Parathyroid adenoma (tissue), 2 donors: ENCODE results near the gene AUP1.

Experiments
- H2AFZ ChIP-seq: fragments of 300-600 bp; sonication (generic); one replicate; pipeline ENCODE4 v1.7.0; 2017; ENCODE audit warnings: antibody characterized with exemption, mild to moderate bottlenecking
- H3K27ac ChIP-seq: fragments of 300-600 bp; sonication (generic); one replicate; pipeline ENCODE4 v1.7.0; 2017
- H3K27me3 ChIP-seq: fragments of 300-600 bp; sonication (generic); one replicate; pipeline ENCODE4 v1.7.0; 2017; ENCODE audit warnings: low read length; ENCODE audit not compliant: control insufficient read depth, insufficient read depth
- H3K36me3 ChIP-seq: fragments of 300-600 bp; sonication (generic); one replicate; pipeline ENCODE4 v1.7.0; 2017; ENCODE audit warnings: low read length; ENCODE audit not compliant: control insufficient read depth, insufficient read depth
- H3K4me1 ChIP-seq: fragments of 300-600 bp; sonication (generic); one replicate; pipeline ENCODE4 v1.7.0; 2017; ENCODE audit warnings: control low read depth
- H3K4me2 ChIP-seq: fragments of 300-600 bp; sonication (generic); one replicate; pipeline ENCODE4 v1.7.0; 2017; ENCODE audit warnings: low read length
- H3K4me3 ChIP-seq: fragments of 300-600 bp; sonication (generic); one replicate; pipeline ENCODE4 v1.7.0; 2017; ENCODE audit warnings: low read depth, low read length
- H3K79me2 ChIP-seq: fragments of 300-600 bp; sonication (generic); one replicate; pipeline ENCODE4 v1.7.0; 2017; ENCODE audit warnings: control low read depth
- H3K9ac ChIP-seq: fragments of 300-600 bp; sonication (generic); one replicate; pipeline ENCODE4 v1.7.0; 2017; ENCODE audit warnings: mild to moderate bottlenecking
- H3K9me3 ChIP-seq: fragments of 300-600 bp; sonication (generic); one replicate; pipeline ENCODE4 v1.7.0; 2017; ENCODE audit warnings: low read length; ENCODE audit not compliant: control insufficient read depth
- TF ChIP-seq, protein P1 (sequence below): fragments of 300-600 bp; sonication (generic); IDR thresholded peaks from one replicate; pipeline ENCODE4 v1.7.0; 2017; ENCODE audit warnings: antibody characterized with exemption, mild to moderate bottlenecking
- donor health status: primary hyperparathyroidism.

AUP1 gene

DNA sequence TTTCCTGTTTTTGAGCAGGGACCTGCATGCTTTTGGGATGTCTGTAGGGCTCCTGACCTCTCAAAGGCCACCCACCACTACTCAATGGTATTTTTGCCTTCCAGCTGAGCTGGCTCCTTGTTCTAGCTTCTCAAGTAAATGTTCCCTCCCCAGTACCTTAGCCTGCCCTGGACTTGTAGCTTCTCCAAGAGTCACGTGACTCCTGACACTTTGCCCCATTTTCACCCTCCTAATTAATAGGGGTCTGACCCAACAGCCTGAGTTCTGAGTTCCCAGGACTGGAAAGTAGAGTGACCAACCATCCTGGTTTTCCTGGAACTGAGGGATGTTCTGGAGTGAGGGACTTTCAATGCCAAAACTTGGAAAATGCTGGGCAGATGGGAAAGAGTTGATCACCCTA lies 34.1 kb downstream of the AUP1 start:
- no peaks in the 10 kb centered on the region for H3K79me2 ChIP-seq
- H3K27ac ChIP-seq, result no peak overlapping the region
- H3K4me3 ChIP-seq, result no peak overlapping the region
- no peaks in the 10 kb centered on the region for H3K9me3 ChIP-seq
- peaks cover 10% of the 10 kb centered on the region for H3K4me1 ChIP-seq
- H3K27me3 ChIP-seq, result no peaks in the 10 kb centered on the region
- no peak overlapping the region for H3K4me2 ChIP-seq
- H2AFZ ChIP-seq, result no peak overlapping the region
- TF ChIP-seq, protein P1, sequence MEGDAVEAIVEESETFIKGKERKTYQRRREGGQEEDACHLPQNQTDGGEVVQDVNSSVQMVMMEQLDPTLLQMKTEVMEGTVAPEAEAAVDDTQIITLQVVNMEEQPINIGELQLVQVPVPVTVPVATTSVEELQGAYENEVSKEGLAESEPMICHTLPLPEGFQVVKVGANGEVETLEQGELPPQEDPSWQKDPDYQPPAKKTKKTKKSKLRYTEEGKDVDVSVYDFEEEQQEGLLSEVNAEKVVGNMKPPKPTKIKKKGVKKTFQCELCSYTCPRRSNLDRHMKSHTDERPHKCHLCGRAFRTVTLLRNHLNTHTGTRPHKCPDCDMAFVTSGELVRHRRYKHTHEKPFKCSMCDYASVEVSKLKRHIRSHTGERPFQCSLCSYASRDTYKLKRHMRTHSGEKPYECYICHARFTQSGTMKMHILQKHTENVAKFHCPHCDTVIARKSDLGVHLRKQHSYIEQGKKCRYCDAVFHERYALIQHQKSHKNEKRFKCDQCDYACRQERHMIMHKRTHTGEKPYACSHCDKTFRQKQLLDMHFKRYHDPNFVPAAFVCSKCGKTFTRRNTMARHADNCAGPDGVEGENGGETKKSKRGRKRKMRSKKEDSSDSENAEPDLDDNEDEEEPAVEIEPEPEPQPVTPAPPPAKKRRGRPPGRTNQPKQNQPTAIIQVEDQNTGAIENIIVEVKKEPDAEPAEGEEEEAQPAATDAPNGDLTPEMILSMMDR, result no peak
- no peak overlapping the region for H3K9ac ChIP-seq
- H3K36me3 ChIP-seq, result no peaks in the 10 kb centered on the region

DNA sequence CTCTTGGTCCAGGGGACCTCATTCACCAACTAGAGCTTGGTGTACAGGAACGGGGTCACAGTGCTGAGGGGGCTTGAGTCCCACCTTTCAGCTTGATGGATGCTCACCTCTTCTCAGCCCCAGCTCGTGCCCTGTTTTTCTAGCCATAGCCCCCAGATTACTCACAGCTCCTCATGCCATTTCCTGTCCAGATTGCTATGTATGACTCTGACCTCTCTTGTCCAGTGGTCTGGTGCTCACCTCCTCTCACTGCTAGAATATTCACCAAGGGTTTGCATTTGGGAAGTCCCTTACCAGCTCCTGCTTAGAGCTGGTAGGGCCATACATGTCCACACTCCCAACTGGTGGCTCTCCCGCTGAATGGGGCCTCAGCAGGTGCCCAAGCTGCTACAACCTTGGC lies 36.0 kb downstream of the AUP1 start:
- Histone ChIP-seq H3K79me2 (no peaks in the 10 kb centered on the region), H3K27ac (no peak overlapping the region), H3K27me3 (no peaks in the 10 kb centered on the region), H3K4me2 (no peak overlapping the region), H3K9ac (no peak overlapping the region), H3K9me3 (no peaks in the 10 kb centered on the region), H3K4me1 (no peaks in the 10 kb centered on the region), H2AFZ (no peak overlapping the region), H3K4me3 (no peak overlapping the region), H3K36me3 (no peaks in the 10 kb centered on the region)
- TF ChIP-seq, protein P1, result no peak

DNA sequence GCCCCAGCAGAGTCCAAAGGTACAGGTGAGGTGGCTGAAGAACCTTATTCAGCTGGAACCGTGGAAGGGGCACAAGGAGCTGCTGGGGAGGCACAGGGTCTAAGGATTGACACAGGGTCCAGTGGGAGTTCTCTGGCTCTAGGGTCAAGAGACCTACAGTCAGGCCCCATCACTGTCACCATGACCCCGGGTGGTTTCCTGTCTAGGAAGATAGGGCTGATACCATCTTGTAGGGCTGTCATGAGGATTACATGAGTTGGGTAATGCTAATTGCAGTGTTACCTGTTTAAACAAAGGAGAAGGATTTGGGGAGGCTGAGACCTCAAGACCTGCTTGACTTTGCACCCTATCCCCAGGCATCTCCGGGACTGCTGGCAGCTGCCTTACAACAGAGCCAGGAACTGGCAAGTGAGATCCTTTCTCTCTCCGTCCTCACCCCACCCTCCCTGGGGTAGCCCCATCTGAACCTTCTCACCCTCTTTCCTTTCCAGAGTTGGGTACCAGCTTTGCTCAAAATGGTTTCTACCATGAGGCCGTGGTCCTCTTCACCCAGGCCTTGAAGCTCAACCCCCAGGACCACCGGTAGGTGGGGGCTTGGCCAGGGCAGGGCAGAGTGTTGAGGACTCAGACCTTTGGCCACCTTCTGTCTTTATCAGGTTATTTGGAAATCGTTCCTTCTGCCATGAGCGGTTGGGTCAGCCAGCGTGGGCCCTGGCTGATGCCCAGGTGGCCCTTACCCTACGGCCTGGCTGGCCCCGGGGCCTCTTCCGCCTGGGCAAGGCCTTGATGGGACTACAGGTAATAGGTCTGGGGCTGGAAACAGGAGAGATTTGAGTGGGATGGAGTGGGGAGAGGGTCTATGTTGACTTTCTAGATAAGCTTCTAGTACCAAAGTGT lies 37.6 kb downstream of the AUP1 start:
- Histone ChIP-seq H3K27me3 (no peaks in the 10 kb centered on the region), H3K36me3 (no peaks in the 10 kb centered on the region), H3K4me2 (no peak overlapping the region), H3K9me3 (no peaks in the 10 kb centered on the region), H2AFZ (no peak overlapping the region), H3K79me2 (peaks cover 3% of the 10 kb centered on the region), H3K27ac (no peak overlapping the region), H3K4me3 (no peak overlapping the region), H3K9ac (no peak overlapping the region), H3K4me1 (no peaks in the 10 kb centered on the region)
- TF ChIP-seq, protein P1, result no peak

- Histone ChIP-seq H3K27ac (no peak overlapping the region), H3K4me3 (no peak overlapping the region), H2AFZ (no peak overlapping the region), H3K36me3 (no peaks in the 10 kb centered on the region), H3K4me2 (no peak overlapping the region), H3K27me3 (no peaks in the 10 kb centered on the region), H3K9me3 (no peaks in the 10 kb centered on the region), H3K4me1 (no peaks in the 10 kb centered on the region), H3K9ac (no peak overlapping the region), H3K79me2 (peaks cover 5% of the 10 kb centered on the region)
- TF ChIP-seq, protein P1, result no peak
Observed at GRCh38 chr2:74489906-74490305, 39.6 kb downstream of the AUP1 start.
